Calu3 (cell line): ENCODE measurements around the gene PTPRN2. TPM values are rescaled to one million over a fixed set of nuclear protein-coding genes. Genes with fewer than 3 reads are reported as not detected.

Experiments used
- BruUV-seq: library from RNA; stranded (reverse); fragments of 400-500 nt; replicated peaks from 2 replicates; lab custom pipeline; 2021; lab: Mats Ljungman, UMichigan
- CTCF ChIA-PET: fragments of 300-600 bp; sonication (Branson Sonifier 250); formaldehyde crosslinking; loops from one replicate; lab custom pipeline; 2022; ENCODE audit warnings: antibody characterized with exemption; lab: Charles Lee
- DNase-seq: peaks from one replicate; pipeline ENCODE4 v3.0.0; 2022
- H3K27ac Mint-ChIP-seq: one replicate; pipeline ENCODE4 v1.8.0; 2022; ENCODE audit warnings: mixed read lengths; ENCODE audit not compliant: unreplicated experiment
- H3K27me3 Mint-ChIP-seq: one replicate; pipeline ENCODE4 v1.8.0; 2022; ENCODE audit warnings: mixed read lengths; ENCODE audit not compliant: unreplicated experiment
- H3K36me3 Mint-ChIP-seq: one replicate; pipeline ENCODE4 v1.8.0; 2022; ENCODE audit warnings: mild to moderate bottlenecking, moderate library complexity, mixed read lengths; ENCODE audit not compliant: insufficient read depth, unreplicated experiment
- H3K4me1 Mint-ChIP-seq: one replicate; pipeline ENCODE4 v1.8.0; 2022; ENCODE audit warnings: mild to moderate bottlenecking, low read depth, mixed read lengths; ENCODE audit not compliant: unreplicated experiment
- H3K4me3 Mint-ChIP-seq: one replicate; pipeline ENCODE4 v1.8.0; 2022; ENCODE audit warnings: mild to moderate bottlenecking, low read depth, moderate library complexity, mixed read lengths; ENCODE audit not compliant: unreplicated experiment
- H3K9me3 Mint-ChIP-seq: one replicate; pipeline ENCODE4 v1.8.0; 2022; ENCODE audit warnings: low read depth, mixed read lengths; ENCODE audit not compliant: unreplicated experiment
- intact Hi-C: fragments of 100-400 bp; cut with micrococcal nuclease; formaldehyde crosslinking; loops from one replicate; pipeline ENCODE4 v1.10.0; 2022; ENCODE audit not compliant: unreplicated experiment
- total RNA-seq: library from RNA; stranded (reverse); gene quantifications from 2 replicates; pipeline ENCODE4 v1.2.3, GENCODE V29; 2022
- TF ChIP-seq, protein P1 (sequence below): fragments of 200-600 bp; IDR thresholded peaks from one replicate; pipeline ENCODE4 v1.8.0; 2022; ENCODE audit warnings: antibody characterized with exemption; ENCODE audit not compliant: unreplicated experiment

PTPRN2 gene
- total RNA-seq, 1 experiment from 2014 or later, result 2.0 TPM

DNA sequence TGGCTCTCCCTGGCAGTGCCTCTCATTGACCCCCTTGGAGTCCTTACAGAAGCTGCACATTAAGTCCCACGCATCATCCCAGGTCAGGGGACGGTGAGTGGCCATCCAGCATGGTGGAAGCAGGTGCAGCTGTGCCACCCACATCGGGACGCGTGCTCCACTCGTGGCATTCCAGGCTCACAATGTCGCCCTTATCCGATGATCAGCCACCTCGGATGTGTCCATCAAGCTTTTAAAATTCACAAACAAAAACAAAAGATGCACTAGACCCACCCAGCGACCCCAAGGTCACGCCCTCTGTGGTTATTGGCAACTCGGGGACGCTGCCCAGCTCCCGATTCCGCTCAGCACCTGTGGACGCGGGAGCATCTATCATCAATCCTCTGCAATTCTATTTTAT is 530.9 kb downstream of the PTPRN2 start:
- Mint-ChIP-seq H3K4me3 (no peak overlapping the region), H3K27me3 (no peaks in the 10 kb centered on the region), H3K36me3 (peaks cover 6% of the 10 kb centered on the region), H3K9me3 (peaks cover 21% of the 10 kb centered on the region), H3K4me1 (no peaks in the 10 kb centered on the region), H3K27ac (no peak overlapping the region)
- TF ChIP-seq, protein P1, sequence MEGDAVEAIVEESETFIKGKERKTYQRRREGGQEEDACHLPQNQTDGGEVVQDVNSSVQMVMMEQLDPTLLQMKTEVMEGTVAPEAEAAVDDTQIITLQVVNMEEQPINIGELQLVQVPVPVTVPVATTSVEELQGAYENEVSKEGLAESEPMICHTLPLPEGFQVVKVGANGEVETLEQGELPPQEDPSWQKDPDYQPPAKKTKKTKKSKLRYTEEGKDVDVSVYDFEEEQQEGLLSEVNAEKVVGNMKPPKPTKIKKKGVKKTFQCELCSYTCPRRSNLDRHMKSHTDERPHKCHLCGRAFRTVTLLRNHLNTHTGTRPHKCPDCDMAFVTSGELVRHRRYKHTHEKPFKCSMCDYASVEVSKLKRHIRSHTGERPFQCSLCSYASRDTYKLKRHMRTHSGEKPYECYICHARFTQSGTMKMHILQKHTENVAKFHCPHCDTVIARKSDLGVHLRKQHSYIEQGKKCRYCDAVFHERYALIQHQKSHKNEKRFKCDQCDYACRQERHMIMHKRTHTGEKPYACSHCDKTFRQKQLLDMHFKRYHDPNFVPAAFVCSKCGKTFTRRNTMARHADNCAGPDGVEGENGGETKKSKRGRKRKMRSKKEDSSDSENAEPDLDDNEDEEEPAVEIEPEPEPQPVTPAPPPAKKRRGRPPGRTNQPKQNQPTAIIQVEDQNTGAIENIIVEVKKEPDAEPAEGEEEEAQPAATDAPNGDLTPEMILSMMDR, result no peak
- no TSS peak for BruUV-seq
- intact Hi-C loops, result no loop called here
- CTCF ChIA-PET, result no interaction called here
- no peak for DNase-seq

DNA sequence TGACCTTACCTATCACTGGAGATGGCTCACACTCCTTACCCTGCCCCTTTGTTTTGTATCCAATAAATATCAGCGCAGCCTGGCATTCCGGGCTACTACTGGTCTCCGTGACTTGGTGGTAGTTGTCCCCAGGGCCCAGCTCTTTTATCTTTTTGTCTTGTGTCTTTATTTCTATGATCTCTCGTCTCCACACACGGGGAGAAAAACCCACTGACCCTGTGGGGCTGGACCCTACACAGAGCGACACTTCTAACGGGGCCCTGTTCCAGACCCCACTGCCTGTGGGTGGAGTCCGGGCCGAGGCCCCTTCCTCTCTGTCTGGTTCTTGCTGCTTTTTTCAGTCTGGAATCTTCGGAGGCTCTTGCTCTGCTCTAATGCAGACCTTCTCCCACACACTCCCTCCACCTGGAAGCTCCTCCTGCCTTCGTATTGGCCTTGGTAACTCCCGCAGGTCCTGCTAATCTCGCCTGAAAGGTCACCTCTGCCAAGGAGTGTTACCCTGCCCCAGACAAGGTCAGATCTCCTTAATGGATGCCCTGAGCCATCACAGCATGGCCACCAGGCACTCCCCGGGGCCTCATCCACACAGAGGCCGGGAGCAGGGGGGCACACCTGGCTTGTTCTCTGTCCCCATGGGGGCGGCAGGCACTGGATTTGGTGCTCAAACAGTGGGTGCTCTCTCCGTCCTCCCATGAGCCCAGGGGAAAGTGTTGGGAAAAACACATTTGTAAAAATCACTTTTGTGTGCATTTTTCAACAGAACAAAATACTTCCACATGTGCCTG is 531.7 kb downstream of the PTPRN2 start:
- intact Hi-C loops, result no loop called here
- H3K27ac Mint-ChIP-seq, result no peak overlapping the region

DNA sequence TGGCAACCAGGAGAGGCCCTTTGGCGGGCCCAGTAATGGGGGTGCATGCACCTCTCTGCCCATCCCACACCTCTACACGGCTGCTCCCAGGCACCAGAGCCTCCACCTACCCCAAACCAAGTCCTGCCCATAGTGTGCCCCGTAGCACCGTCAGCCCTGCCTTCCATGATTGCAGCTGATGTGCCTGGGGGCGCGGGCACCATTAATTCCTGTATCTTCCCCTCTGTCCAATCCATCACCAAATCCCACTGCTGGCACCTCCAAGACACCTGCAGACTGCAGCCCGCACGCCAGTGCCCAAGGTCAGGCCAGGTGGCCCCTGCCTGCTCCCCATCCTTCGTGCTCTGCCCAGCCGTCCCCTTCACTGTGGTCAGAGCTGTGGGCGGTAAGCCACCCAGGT is 533.0 kb downstream of the PTPRN2 start:
- H3K27ac Mint-ChIP-seq, result no peak overlapping the region
- CTCF ChIA-PET, result no interaction called here
- H3K9me3 Mint-ChIP-seq, result peaks cover 21% of the 10 kb centered on the region
- no TSS peak for BruUV-seq
- H3K4me3 Mint-ChIP-seq, result no peak overlapping the region
- H3K4me1 Mint-ChIP-seq, result no peaks in the 10 kb centered on the region
- DNase-seq, result no peak
- H3K36me3 Mint-ChIP-seq, result peaks cover 6% of the 10 kb centered on the region
- no peaks in the 10 kb centered on the region for H3K27me3 Mint-ChIP-seq
- TF ChIP-seq, protein P1, result no peak
- intact Hi-C loops, result no loop called here

More for the DNA sequence above, 531.7 kb downstream of the PTPRN2 start:
- Mint-ChIP-seq H3K4me3 (no peak overlapping the region), H3K27me3 (no peaks in the 10 kb centered on the region), H3K4me1 (no peaks in the 10 kb centered on the region), H3K36me3 (peaks cover 6% of the 10 kb centered on the region), H3K9me3 (peaks cover 21% of the 10 kb centered on the region)
- TF ChIP-seq, protein P1, result no peak
- CTCF ChIA-PET, result no interaction called here
- DNase-seq, result no peak
- BruUV-seq, result no TSS peak

DNA sequence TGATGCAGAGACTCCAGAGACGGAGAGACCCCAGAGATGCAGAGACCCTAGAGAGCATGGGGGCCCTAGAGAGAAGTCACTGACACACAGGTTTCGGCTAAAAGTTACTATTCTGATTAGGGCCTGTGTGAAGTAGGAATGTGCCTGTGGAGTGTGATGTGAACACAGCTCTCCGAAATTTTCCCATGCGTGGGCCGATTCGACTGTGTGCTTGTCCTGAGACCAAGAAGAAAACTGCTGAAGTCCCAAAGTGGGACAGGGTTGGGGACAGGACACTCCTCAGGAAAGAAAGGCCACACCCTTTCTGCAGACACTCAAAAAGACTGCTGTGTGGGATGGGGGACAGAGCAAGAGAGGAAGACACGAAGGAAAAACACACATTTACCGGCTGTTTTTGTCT is 533.5 kb downstream of the PTPRN2 start:
- intact Hi-C loops, result no loop called here
- peaks cover 6% of the 10 kb centered on the region for H3K36me3 Mint-ChIP-seq
- no peak overlapping the region for H3K4me3 Mint-ChIP-seq

More for the DNA sequence above, 533.5 kb downstream of the PTPRN2 start:
- TF ChIP-seq, protein P1, result no peak
- CTCF ChIA-PET, result no interaction called here
- H3K9me3 Mint-ChIP-seq, result peaks cover 21% of the 10 kb centered on the region
- H3K27me3 Mint-ChIP-seq, result no peaks in the 10 kb centered on the region
- no TSS peak for BruUV-seq
- H3K27ac Mint-ChIP-seq, result no peak overlapping the region
- H3K4me1 Mint-ChIP-seq, result no peaks in the 10 kb centered on the region
- DNase-seq, result no peak
